Fibroblast of lung (primary cell): ENCODE results near the gene AGL. TPM values are rescaled to one million over a fixed set of nuclear protein-coding genes. Genes with fewer than 3 reads are reported as not detected.

Source experiments
- DNase-seq, 2 donors: peaks; one replicate each; pipeline versions ENCODE4 v3.0.0 to v3.0.0-alpha.2; 2010; ENCODE audit warnings: low read depth in 2 of 2
- H2AFZ ChIP-seq: 2 replicates; pipeline ENCODE4 v1.5.1; 2012; ENCODE audit warnings: low read length, control low read depth, inconsistent platforms
- H3K27ac ChIP-seq: 2 replicates; pipeline ENCODE4 v1.5.1; 2011; ENCODE audit warnings: low read length, control low read depth; ENCODE audit not compliant: insufficient read depth
- H3K27me3 ChIP-seq: 2 replicates; pipeline ENCODE4 v1.5.1; 2011; ENCODE audit warnings: mild to moderate bottlenecking, low read length; ENCODE audit not compliant: control insufficient read depth, insufficient read depth
- H3K36me3 ChIP-seq: 2 replicates; pipeline ENCODE4 v1.5.1; 2011; ENCODE audit warnings: low read length; ENCODE audit not compliant: control insufficient read depth, insufficient read depth
- H3K4me1 ChIP-seq: 2 replicates; pipeline ENCODE4 v1.5.1; 2011; ENCODE audit warnings: low read length; ENCODE audit not compliant: control insufficient read depth, insufficient read depth; ENCODE audit errors: extremely low read depth
- H3K4me2 ChIP-seq: 2 replicates; pipeline ENCODE4 v1.5.1; 2011; ENCODE audit warnings: low read length, control low read depth; ENCODE audit not compliant: insufficient read depth; ENCODE audit errors: extremely low read depth
- H3K4me3 ChIP-seq, 4 experiments: fragments of 200-600 bp in 1 of 4; sonication (generic) in 1 of 4; replicated peaks in 1 of 4; 2 replicates each; pipeline ENCODE4 v1.5.1; 2011 to 2016; ENCODE audit warnings: low read length in 4 of 4, low read depth in 3 of 4, mild to moderate bottlenecking in 3 of 4, control low read depth in 2 of 4, inconsistent platforms in 1 of 4, mixed read lengths in 1 of 4; ENCODE audit not compliant: insufficient read depth in 1 of 4; ENCODE audit errors: control extremely low read depth in 1 of 4
- H3K79me2 ChIP-seq: 2 replicates; pipeline ENCODE4 v1.5.1; 2012; ENCODE audit warnings: mild to moderate bottlenecking, low read length, inconsistent platforms; ENCODE audit not compliant: control insufficient read depth, insufficient read depth
- H3K9ac ChIP-seq: 2 replicates; pipeline ENCODE4 v1.5.1; 2011; ENCODE audit warnings: mild to moderate bottlenecking, low read length, control low read depth; ENCODE audit not compliant: insufficient read depth
- H3K9me3 ChIP-seq: 2 replicates; pipeline ENCODE4 v1.5.1; 2012; ENCODE audit warnings: low read depth, low read length; ENCODE audit not compliant: control insufficient read depth, insufficient read depth
- H4K20me1 ChIP-seq: 2 replicates; pipeline ENCODE4 v1.5.1; 2011; ENCODE audit warnings: low read length; ENCODE audit not compliant: control insufficient read depth, insufficient read depth; ENCODE audit errors: extremely low read depth
- EZH2 ChIP-seq: IDR thresholded peaks from 2 replicates; pipeline ENCODE4 v1.5.1; 2012; ENCODE audit warnings: low read length, control low read depth, mild to moderate bottlenecking; ENCODE audit errors: missing control alignments
- polyA plus RNA-seq, 2 donors: library from polyadenylated mRNA; depleted of rRNA in 1 of 2; stranded (reverse) in 1 of 2; unstranded in 1 of 2; fragments of >200 nt; gene quantifications; 2 replicates each; pipeline ENCODE4 v1.2.1, GENCODE V29; 2011 to 2012; ENCODE audit warnings: missing spikeins in 1 of 2
- total RNA-seq: library from RNA; depleted of rRNA; stranded (reverse); fragments of >200 nt; gene quantifications from 2 replicates; pipeline ENCODE4 v1.2.1, GENCODE V29; 2014
- TF ChIP-seq, protein P1 (sequence below), 2 donors: IDR thresholded peaks in 1 of 2; conservative IDR thresholded peaks in 1 of 2; 1 replicate in 1 of 2; 2 replicates in 1 of 2; pipeline ENCODE4 v1.5.1; 2011 to 2012; ENCODE audit warnings: low read length in 2 of 2, control low read depth in 1 of 2, inconsistent platforms in 1 of 2, low read depth in 1 of 2, mild to moderate bottlenecking in 1 of 2

Gene AGL
- total and polyA plus RNA-seq, 2 donors (not counting 1 experiment from before 2014, with no cell fraction given): 8.3 to 12.6 TPM

DNA sequence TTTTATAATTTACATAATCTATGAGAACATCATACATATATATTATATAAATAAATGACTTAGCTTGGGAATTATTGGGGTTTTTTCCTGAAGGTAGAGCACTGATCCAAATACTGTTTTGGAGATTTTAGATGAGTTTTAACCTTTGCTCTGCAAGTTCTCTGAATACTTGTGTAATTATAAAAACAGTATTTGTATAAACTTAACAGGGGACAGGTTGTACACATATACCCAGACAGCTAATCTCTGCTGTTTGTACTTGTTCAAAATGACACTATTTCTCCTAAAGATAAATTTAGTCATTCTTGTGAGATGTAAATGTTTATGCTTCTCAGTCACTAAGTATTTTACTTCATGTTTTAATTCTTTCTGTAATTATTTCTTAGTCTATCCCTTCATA lies 8.7 kb downstream of the AGL start:
- H3K36me3 ChIP-seq: no peaks in the 10 kb centered on the region
- H3K4me3 ChIP-seq: no peak overlapping the region
- no peaks in the 10 kb centered on the region for H3K4me1 ChIP-seq
- TF ChIP-seq EZH2: no peak
- TF ChIP-seq, protein P1, sequence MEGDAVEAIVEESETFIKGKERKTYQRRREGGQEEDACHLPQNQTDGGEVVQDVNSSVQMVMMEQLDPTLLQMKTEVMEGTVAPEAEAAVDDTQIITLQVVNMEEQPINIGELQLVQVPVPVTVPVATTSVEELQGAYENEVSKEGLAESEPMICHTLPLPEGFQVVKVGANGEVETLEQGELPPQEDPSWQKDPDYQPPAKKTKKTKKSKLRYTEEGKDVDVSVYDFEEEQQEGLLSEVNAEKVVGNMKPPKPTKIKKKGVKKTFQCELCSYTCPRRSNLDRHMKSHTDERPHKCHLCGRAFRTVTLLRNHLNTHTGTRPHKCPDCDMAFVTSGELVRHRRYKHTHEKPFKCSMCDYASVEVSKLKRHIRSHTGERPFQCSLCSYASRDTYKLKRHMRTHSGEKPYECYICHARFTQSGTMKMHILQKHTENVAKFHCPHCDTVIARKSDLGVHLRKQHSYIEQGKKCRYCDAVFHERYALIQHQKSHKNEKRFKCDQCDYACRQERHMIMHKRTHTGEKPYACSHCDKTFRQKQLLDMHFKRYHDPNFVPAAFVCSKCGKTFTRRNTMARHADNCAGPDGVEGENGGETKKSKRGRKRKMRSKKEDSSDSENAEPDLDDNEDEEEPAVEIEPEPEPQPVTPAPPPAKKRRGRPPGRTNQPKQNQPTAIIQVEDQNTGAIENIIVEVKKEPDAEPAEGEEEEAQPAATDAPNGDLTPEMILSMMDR (conservative IDR thresholded peaks at IDR 0.05 in 1 of 2, IDR thresholded peaks at IDR 0.05 in 1 of 2; ENCODE audit: low read depth in 1 of 2, low read length in 2 of 2): no peak
- H3K9me3 ChIP-seq: no peaks in the 10 kb centered on the region
- no peak overlapping the region for H2AFZ ChIP-seq
- H3K27ac ChIP-seq: no peak overlapping the region
- H4K20me1 ChIP-seq: no peaks in the 10 kb centered on the region
- H3K4me2 ChIP-seq: no peak overlapping the region
- no peaks in the 10 kb centered on the region for H3K79me2 ChIP-seq
- DNase-seq: no peak
- H3K27me3 ChIP-seq: no peaks in the 10 kb centered on the region
- H3K9ac ChIP-seq: no peak overlapping the region

DNA sequence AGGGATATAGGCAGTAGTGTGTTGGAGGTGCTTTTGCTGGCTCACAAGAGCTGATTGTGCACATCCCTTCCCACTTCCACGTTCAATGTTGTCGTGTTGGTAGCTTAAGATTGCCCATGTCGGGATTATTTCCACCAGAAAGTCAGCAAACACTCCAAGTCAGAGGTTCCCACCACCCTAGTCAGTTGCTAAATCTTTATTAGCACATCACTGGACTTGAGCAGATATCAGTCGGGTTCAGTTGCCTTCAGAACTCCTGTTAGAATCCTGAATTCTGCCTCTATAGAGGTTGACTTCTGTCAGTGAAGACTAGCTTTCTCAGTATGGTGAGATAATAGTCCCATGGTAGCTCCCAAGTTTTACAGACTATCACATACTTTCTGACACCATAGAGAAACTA lies 10.5 kb downstream of the AGL start:
- no peaks in the 10 kb centered on the region for H4K20me1 ChIP-seq
- H3K4me1 ChIP-seq: no peaks in the 10 kb centered on the region
- no peak overlapping the region for H3K4me2 ChIP-seq
- H2AFZ ChIP-seq: no peak overlapping the region
- H3K4me3 ChIP-seq: no peak overlapping the region
- no peak for DNase-seq
- H3K9ac ChIP-seq: no peak overlapping the region
- H3K27me3 ChIP-seq: no peaks in the 10 kb centered on the region
- H3K79me2 ChIP-seq: no peaks in the 10 kb centered on the region
- H3K9me3 ChIP-seq: no peaks in the 10 kb centered on the region
- no peaks in the 10 kb centered on the region for H3K36me3 ChIP-seq
- H3K27ac ChIP-seq: no peak overlapping the region
- TF ChIP-seq, protein P1 (conservative IDR thresholded peaks at IDR 0.05 in 1 of 2, IDR thresholded peaks at IDR 0.05 in 1 of 2; ENCODE audit: low read depth in 1 of 2, low read length in 2 of 2): no peak
- no peak for TF ChIP-seq EZH2

DNA sequence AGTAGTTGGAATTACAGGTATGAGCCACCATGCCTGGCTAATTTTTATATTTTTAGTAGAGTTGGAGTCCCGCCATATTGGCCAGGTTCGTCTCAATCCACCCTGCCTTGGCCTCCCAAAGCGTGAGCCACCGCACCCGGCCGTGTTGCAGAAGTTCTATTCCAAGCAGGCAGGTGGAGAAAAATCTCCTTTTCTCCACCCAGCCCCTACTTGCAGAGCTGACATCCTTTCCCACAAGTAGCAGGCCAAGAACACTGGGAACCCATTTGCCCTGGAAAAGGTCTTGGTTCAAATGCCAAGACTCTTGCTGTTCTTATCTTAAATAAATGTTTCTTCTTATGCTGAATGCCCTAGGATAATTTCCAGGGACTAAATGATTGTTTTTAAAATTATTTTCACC lies 17.5 kb downstream of the AGL start:
- H3K4me3 ChIP-seq: no peak overlapping the region
- H2AFZ ChIP-seq: no peak overlapping the region
- no peak overlapping the region for H3K4me2 ChIP-seq
- no peak overlapping the region for H3K9ac ChIP-seq
- no peaks in the 10 kb centered on the region for H3K4me1 ChIP-seq
- no peak for DNase-seq
- no peaks in the 10 kb centered on the region for H4K20me1 ChIP-seq
- H3K27me3 ChIP-seq: no peaks in the 10 kb centered on the region
- H3K36me3 ChIP-seq: peaks cover 2% of the 10 kb centered on the region
- H3K27ac ChIP-seq: no peak overlapping the region
- H3K79me2 ChIP-seq: no peaks in the 10 kb centered on the region
- no peaks in the 10 kb centered on the region for H3K9me3 ChIP-seq
- TF ChIP-seq, protein P1 (conservative IDR thresholded peaks at IDR 0.05 in 1 of 2, IDR thresholded peaks at IDR 0.05 in 1 of 2; ENCODE audit: low read depth in 1 of 2, low read length in 2 of 2): no peak
- no peak for TF ChIP-seq EZH2
